HepG2 (cell line): ENCODE measurements around the gene HOMEZ. TPM values are rescaled to one million over a fixed set of nuclear protein-coding genes. Genes with fewer than 3 reads are reported as not detected.

ENCODE experiments used
- ATAC-seq: fragments of 200-7000 bp; cut with Tn5 transposase; 3 replicates; pipeline ENCODE4 v1.9.1; 2020; ENCODE audit warnings: mild to moderate bottlenecking, moderate library complexity
- BruUV-seq: library from RNA; stranded (reverse); fragments of 400-500 nt; replicated peaks from 2 replicates; lab custom pipeline; 2021; lab: Mats Ljungman, UMichigan
- CTCF ChIA-PET: fragments of 300-600 bp; formaldehyde crosslinking; extraction: SDS; loops from one replicate; lab custom pipeline; 2021; ENCODE audit warnings: low total read pairs, inconsistent platforms, low intra/inter-chr PET ratio; lab: Yijun Ruan, JAX
- POLR2A ChIA-PET: fragments of 350-600 bp; sonication (Branson Sonifier 250); formaldehyde crosslinking; loops from one replicate; lab custom pipeline; 2020; ENCODE audit warnings: antibody characterized with exemption, inconsistent platforms; lab: Yijun Ruan, JAX
- DNase-seq: peaks from one replicate; pipeline ENCODE4 v3.0.0-alpha.2; 2015; ENCODE audit warnings: low spot score
- FAIRE-seq: peaks from 3 replicates; lab custom pipeline; 2011; peaks lifted over from hg19 to GRCh38; lab: Jason Lieb, UNC
- H2AFZ ChIP-seq: one replicate; pipeline ENCODE4 v1.6.1; 2011; ENCODE audit warnings: low read length, inconsistent platforms
- H3K27ac ChIP-seq: fragments of 300-600 bp; 3 replicates; pipeline ENCODE4 v1.8.0; 2011; ENCODE audit warnings: mixed run types, mild to moderate bottlenecking, mixed read lengths, low read length, inconsistent platforms; ENCODE audit not compliant: insufficient read depth; ENCODE audit errors: extremely low read length
- H3K27me3 ChIP-seq, 2 experiments: fragments of 200-600 bp in 1 of 2; 2 replicates in 1 of 2; 3 replicates in 1 of 2; pipeline versions ENCODE4 v1.6.0 to v1.8.0; 2011; ENCODE audit warnings: low read length in 2 of 2, mild to moderate bottlenecking in 2 of 2, moderate library complexity in 2 of 2, inconsistent platforms in 1 of 2; ENCODE audit not compliant: insufficient read depth in 2 of 2, control insufficient read depth in 1 of 2
- H3K36me3 ChIP-seq, 2 experiments: fragments of 200-600 bp in 1 of 2; replicated peaks in 1 of 2; 2 replicates in 1 of 2; 3 replicates in 1 of 2; pipeline versions ENCODE4 v1.5.1 to v1.8.0; 2011; ENCODE audit warnings: low read length in 2 of 2, inconsistent platforms in 1 of 2; ENCODE audit not compliant: insufficient read depth in 2 of 2, control insufficient read depth in 1 of 2
- H3K4me1 ChIP-seq: 2 replicates; pipeline ENCODE4 v1.5.1; 2012; ENCODE audit warnings: low read length, inconsistent platforms; ENCODE audit not compliant: insufficient read depth
- H3K4me2 ChIP-seq: 2 replicates; pipeline ENCODE4 v1.6.0; 2011; ENCODE audit warnings: low read depth, low read length, inconsistent platforms
- H3K4me3 ChIP-seq, 3 experiments: fragments of 200-600 bp in 1 of 3; sonication (generic), shearing (Covaris generic) in 1 of 3; replicated peaks in 1 of 3; 2 replicates each; pipeline ENCODE4 v1.5.1; 2011 to 2016; ENCODE audit warnings: low read length in 3 of 3, inconsistent platforms in 2 of 3, low read depth in 2 of 3, mild to moderate bottlenecking in 2 of 3, control low read depth in 1 of 3, mixed read lengths in 1 of 3; ENCODE audit not compliant: insufficient read depth in 1 of 3
- H3K79me2 ChIP-seq: one replicate; pipeline ENCODE4 v1.6.1; 2011; ENCODE audit warnings: low read length, inconsistent platforms; ENCODE audit not compliant: insufficient read depth
- H3K9ac ChIP-seq: 2 replicates; pipeline ENCODE4 v1.6.0; 2011; ENCODE audit warnings: mild to moderate bottlenecking, low read depth, low read length, inconsistent platforms; ENCODE audit not compliant: insufficient read depth
- H3K9me3 ChIP-seq: 2 replicates; pipeline ENCODE4 v1.5.1; 2012; ENCODE audit warnings: mild to moderate bottlenecking, low read length
- H4K20me1 ChIP-seq: 2 replicates; pipeline ENCODE4 v1.6.0; 2011; ENCODE audit warnings: inconsistent platforms, mild to moderate bottlenecking, low read length, moderate library complexity; ENCODE audit not compliant: insufficient read depth
- FOXK1 ChIP-seq: sonication (generic); formaldehyde crosslinking; IDR thresholded peaks from 2 replicates; pipeline ENCODE4 v1.4.0; 2020; ENCODE audit warnings: low read depth, missing genetic modification reagents, borderline replicate concordance
- MAZ ChIP-seq, 2 experiments: sonication (generic) in 1 of 2; formaldehyde crosslinking in 1 of 2; IDR thresholded peaks; 2 replicates each; pipeline versions ENCODE4 v1.5.0 to v1.6.1; 2012 to 2020; ENCODE audit warnings: low read depth in 2 of 2, mild to moderate bottlenecking in 2 of 2, borderline replicate concordance in 1 of 2, improper control_type of control experiment in 1 of 2, low read length in 1 of 2, missing genetic modification reagents in 1 of 2, moderate library complexity in 1 of 2
- MYPOP ChIP-seq: sonication (generic); formaldehyde crosslinking; IDR thresholded peaks from 2 replicates; pipeline ENCODE4 v1.8.1; 2023; ENCODE audit warnings: mild to moderate bottlenecking, moderate library complexity, missing genetic modification reagents
- NR3C1 ChIP-seq: sonication (generic); formaldehyde crosslinking; IDR thresholded peaks from 2 replicates; pipeline ENCODE4 v1.4.0; 2020; ENCODE audit warnings: missing genetic modification reagents
- PHF21A ChIP-seq: sonication (generic); formaldehyde crosslinking; IDR thresholded peaks from 2 replicates; pipeline ENCODE4 v1.5.0; 2020; ENCODE audit warnings: mild to moderate bottlenecking, missing genetic modification reagents
- TEAD3 ChIP-seq: optimal IDR thresholded peaks from 2 replicates; pipeline ENCODE3; 2016; ENCODE audit warnings: borderline replicate concordance
- ZFP36L2 ChIP-seq: sonication (generic); formaldehyde crosslinking; IDR thresholded peaks from 2 replicates; pipeline ENCODE4 v1.4.0; 2020; ENCODE audit warnings: missing genetic modification reagents
- ZIK1 ChIP-seq: sonication (generic); formaldehyde crosslinking; IDR thresholded peaks from 2 replicates; pipeline ENCODE4 v1.5.0; 2020; ENCODE audit warnings: mild to moderate bottlenecking, low read depth, missing genetic modification reagents, borderline replicate concordance
- ZNF605 ChIP-seq: sonication (generic); formaldehyde crosslinking; IDR thresholded peaks from 2 replicates; pipeline ENCODE4 v1.8.0; 2022; ENCODE audit warnings: mild to moderate bottlenecking, missing genetic modification reagents
- ZNF687 ChIP-seq: sonication (generic); formaldehyde crosslinking; IDR thresholded peaks from 2 replicates; pipeline ENCODE4 v1.5.1; 2020; ENCODE audit warnings: mild to moderate bottlenecking, missing genetic modification reagents, moderate library complexity
- ZNF891 ChIP-seq: sonication (generic); formaldehyde crosslinking; IDR thresholded peaks from 2 replicates; pipeline ENCODE4 v1.5.0; 2020; ENCODE audit warnings: mild to moderate bottlenecking, missing genetic modification reagents
- whole genome bisulfite sequencing: methylation state at CpG from one replicate; pipeline ENCODE4 v1.1.6; 2017; ENCODE audit warnings: low lambda C conversion rate; 5-methylcytosine and 5-hydroxymethylcytosine counted together
- in situ Hi-C: cut with HindIII; loops from 2 replicates; pipeline ENCODE4 v1.10.0; 2017; ENCODE audit warnings: low pct_unique_long_range_greater_than_20kb; ENCODE audit not compliant: extremely low pct_ligation_motif_present
- intact Hi-C: fragments of 100-400 bp; cut with micrococcal nuclease; formaldehyde crosslinking; loops from one replicate; pipeline ENCODE4 v1.10.0; 2022; ENCODE audit not compliant: unreplicated experiment
- polyA plus RNA-seq, 8 experiments: library from polyadenylated mRNA; depleted of rRNA in 3 of 8; stranded (reverse) in 7 of 8; unstranded in 1 of 8; fragments of >200 nt; fragmentation: Illumina TruSeq in 4 of 8; extraction: Trizol in 4 of 8; gene quantifications; 2 replicates each; pipeline versions ENCODE4 v1.2.1 to v1.2.3, GENCODE V29; 2011 to 2016; ENCODE audit warnings: low read depth in 4 of 8, missing spikeins in 1 of 8, mixed read lengths in 1 of 8; ENCODE audit not compliant: insufficient read depth in 1 of 8
- total RNA-seq, 5 experiments: library from RNA; depleted of rRNA; stranded (reverse); fragments of >200 nt; fragmentation: Illumina TruSeq; extraction: Trizol; gene quantifications; 2 replicates each; pipeline ENCODE4 v1.2.3, GENCODE V29; 2016; ENCODE audit warnings: low read depth in 1 of 5
- TF ChIP-seq, protein P1 (sequence below): IDR thresholded peaks from 2 replicates; pipeline ENCODE4 v1.6.1; 2016; ENCODE audit warnings: missing biosample characterization, missing genetic modification reagents, low read depth
- TF ChIP-seq, protein P2 (sequence below): sonication (generic); formaldehyde crosslinking; IDR thresholded peaks from 2 replicates; pipeline ENCODE4 v1.8.0; 2022; ENCODE audit warnings: mild to moderate bottlenecking, missing genetic modification reagents, borderline replicate concordance

HOMEZ gene
- total and polyA plus RNA-seq, 2 of the 13 experiments (the other 11 are each of a cell fraction or from before 2014, with no cell fraction given), result 14.5 to 31.8 TPM

GRCh38 chr14:23294734-23295561 lies 9.0 kb upstream of the HOMEZ start:
- H3K4me2 ChIP-seq, result peak overlapping the region; percentile 34
- ATAC-seq (peak; percentile 75), FAIRE-seq (peak; percentile 93), DNase-seq (peak; percentile 77)
- H4K20me1 ChIP-seq, result no peaks in the 10 kb centered on the region
- H3K36me3 ChIP-seq, result peaks cover 3% of the 10 kb centered on the region in 2 experiments; a peak in 1 of 5 replicates
- H3K27me3 ChIP-seq, result no peaks in the 10 kb centered on the region
- H3K9me3 ChIP-seq, result no peaks in the 10 kb centered on the region
- peaks cover 24% of the 10 kb centered on the region for H3K4me1 ChIP-seq
- ChIA-PET CTCF (interaction anchor here (0.9 to 2.2 kb wide), 5 partner anchors 9 to 174 kb away, joined by 3 to 22 read pairs (median 6); partner anchors contain the start of gene HOMEZ), POLR2A (interaction anchor here (1.0 to 4.2 kb wide), 5 partner anchors 8 to 200 kb away, joined by 4 to 17 read pairs (median 7); partner anchors contain the start of genes ACIN1, BCL2L2, C14orf119 and HOMEZ)
- no TSS peak for BruUV-seq
- WGBS, result 39% methylated on average over 24 of the region's 24 CpGs
- no peak overlapping the region for H3K9ac ChIP-seq
- no peak overlapping the region for H3K4me3 ChIP-seq
- intact Hi-C loops (loop anchor here (1.0 to 5.0 kb wide), 3 partner anchors 9 to 173 kb away; partner anchors contain the start of gene HOMEZ), in situ Hi-C loops (loop anchor here (5.0 kb wide), 1 partner anchor 33 kb away; no protein-coding TSS in a partner anchor)
- H3K79me2 ChIP-seq, result no peaks in the 10 kb centered on the region
- H3K27ac ChIP-seq, result no peak overlapping the region
- no peak overlapping the region for H2AFZ ChIP-seq
- 0 out of 2 replicates have a peak, but pooled peaks have one; percentile 23 for TF ChIP-seq ZNF891 (CRISPR knock-in tag)
- peak; percentile 60 for TF ChIP-seq TEAD3 (CRISPR knock-in tag)
- TF ChIP-seq NR3C1, result no peak
- TF ChIP-seq ZNF605 (CRISPR knock-in tag), result peak; percentile 96
- TF ChIP-seq, protein P1, sequence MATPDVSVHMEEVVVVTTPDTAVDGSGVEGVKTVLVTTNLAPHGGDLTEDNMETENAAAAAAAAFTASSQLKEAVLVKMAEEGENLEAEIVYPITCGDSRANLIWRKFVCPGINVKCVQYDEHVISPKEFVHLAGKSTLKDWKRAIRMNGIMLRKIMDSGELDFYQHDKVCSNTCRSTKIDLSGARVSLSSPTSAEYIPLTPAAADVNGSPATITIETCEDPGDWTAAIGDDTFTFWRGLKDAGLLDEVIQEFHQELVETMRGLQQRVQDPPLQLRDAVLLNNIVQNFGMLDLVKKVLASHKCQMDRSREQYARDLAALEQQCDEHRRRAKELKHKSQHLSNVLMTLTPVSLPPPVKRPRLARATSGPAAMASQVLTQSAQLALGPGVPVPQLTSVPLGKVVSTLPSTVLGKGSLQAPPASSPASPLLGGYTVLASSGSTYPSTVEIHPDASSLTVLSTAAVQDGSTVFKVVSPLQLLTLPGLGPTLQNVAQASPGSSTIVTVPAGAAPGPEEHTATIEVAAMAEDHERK (CRISPR knock-in tag), result no peak
- TF ChIP-seq PHF21A (CRISPR knock-in tag), result no peak
- TF ChIP-seq, protein P2, sequence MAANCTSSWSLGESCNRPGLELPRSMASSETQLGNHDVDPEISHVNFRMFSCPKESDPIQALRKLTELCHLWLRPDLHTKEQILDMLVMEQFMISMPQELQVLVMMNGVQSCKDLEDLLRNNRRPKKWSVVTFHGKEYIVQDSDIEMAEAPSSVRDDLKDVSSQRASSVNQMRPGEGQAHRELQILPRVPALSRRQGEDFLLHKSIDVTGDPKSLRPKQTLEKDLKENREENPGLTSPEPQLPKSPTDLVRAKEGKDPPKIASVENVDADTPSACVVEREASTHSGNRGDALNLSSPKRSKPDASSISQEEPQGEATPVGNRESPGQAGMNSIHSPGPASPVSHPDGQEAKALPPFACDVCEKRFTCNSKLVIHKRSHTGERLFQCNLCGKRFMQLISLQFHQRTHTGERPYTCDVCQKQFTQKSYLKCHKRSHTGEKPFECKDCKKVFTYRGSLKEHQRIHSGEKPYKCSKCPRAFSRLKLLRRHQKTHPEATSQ, result no peak
- no peak for TF ChIP-seq ZIK1 (CRISPR knock-in tag)
- TF ChIP-seq ZNF687 (CRISPR knock-in tag), result peak; percentile 31; the same call in 1 of the 2 replicates
- 0 out of 2 replicates have a peak, but pooled peaks have one; percentile 20 for TF ChIP-seq MAZ (IDR thresholded peaks at IDR 0.05; ENCODE audit: borderline replicate concordance, low read depth, low read length)
- TF ChIP-seq MAZ (CRISPR knock-in tag; IDR thresholded peaks at IDR 0.05; ENCODE audit: low read depth), result no peak
- TF ChIP-seq FOXK1 (CRISPR knock-in tag), result peak; percentile 14; the same call in 1 of the 2 replicates
- no peak for TF ChIP-seq MYPOP (CRISPR knock-in tag)
- no peak for TF ChIP-seq ZFP36L2 (CRISPR knock-in tag)
